MV-4-11 (cell line): ENCODE results near the gene LTB4R.

Experiments used
- DNase-seq: peaks from one replicate; lab custom pipeline; 2025; lab: John Stamatoyannopoulos, UW

LTB4R gene

GRCh38 chr14:24278424-24278823 lies 32.9 kb upstream of the LTB4R start:
- no peak for DNase-seq

DNA sequence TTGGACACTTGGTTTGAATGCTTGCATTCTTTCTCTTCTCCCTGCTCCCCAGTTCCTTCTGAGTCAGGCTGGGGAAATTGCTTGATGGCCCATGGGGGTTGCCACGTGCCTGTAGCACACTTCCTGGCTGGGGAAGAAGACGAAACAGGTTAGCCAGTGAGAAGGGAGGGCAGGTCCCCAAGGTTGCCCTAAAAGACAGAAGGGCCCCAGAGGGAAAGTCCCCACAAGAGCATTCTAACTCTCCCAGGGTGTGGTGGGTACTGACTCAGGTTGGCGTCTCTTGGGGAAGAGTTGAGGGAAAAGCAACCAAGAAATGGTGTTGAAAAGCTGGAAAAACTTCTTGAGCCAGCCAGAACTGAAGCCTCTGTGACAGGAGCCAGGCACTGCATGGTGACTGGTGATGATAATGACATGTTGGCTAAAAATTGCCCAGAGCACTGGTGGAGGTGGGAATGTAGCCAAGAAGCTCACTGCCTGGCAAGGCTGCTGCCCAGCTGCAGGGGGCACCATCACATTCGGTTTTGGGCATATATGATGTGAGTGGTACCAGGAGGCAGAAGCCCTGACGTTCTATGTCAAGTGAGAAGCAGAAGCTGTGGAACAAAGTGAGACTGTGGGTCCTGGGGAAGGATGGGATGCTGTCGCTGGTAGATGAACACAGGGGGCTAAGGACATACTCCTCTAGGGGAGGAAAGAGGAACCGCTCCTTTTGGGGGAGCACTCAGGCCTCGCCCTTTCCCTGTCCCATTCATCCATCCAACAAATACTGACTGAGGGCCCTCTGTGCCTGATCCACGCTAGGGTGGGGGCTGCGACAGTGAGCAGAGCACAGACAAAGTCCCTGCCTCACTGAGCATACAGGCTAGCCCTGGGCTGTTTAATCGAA lies 31.8 kb upstream of the LTB4R start:
- peak; percentile 32 for DNase-seq

DNA sequence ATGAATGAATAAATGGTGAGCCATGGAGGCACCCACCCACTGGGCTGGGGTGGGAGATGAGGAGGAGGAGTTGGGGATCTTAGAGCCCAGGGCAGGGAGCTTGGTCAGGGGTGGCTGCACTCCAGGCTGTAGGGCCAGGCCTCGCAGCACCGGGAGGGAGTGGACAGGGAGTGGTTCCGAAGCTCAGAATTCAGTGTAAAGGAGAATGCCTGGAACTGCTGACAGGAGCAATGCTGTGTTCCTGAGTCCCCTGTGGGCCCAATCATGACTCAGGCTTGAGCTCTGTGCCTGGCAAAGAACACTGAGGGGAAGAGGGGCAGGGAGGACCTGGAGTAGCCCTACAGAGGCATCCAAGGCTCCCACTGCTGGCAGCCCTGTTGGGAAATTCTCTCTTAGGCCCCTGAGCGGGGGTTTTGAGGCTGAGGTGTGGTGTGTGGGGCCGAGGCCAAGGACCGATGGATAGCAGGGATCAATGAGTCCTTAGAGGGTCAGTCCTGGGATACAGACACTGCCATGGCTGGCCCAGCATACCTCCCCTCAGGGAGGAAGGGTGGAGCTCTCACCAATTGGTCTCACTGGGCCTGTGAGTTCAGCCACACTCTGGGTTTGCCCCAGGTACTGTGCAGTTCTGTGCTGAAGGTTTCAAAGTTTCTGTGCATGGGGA lies 30.4 kb upstream of the LTB4R start:
- no peak for DNase-seq

DNA sequence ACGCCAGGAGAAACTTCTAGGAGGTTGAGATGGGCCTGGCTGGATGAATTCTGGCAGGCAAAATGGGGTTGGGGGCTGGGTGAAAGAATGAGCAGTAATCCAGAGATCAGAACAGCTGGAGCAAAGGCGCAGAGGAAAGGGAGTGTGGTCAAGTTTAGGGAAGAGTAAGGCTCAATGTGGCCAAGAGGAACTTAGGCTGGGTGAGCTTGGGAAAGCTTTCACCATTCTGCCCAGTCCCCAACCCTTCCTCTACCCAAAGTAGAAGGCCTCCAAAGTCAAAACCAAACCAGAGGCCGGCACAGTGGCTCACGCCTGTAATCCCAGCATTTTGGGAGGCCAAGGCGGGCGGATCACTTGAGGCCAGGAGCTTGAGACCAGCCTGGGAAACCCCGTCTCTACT lies 29.7 kb upstream of the LTB4R start:
- DNase-seq = peak; percentile 34

DNA sequence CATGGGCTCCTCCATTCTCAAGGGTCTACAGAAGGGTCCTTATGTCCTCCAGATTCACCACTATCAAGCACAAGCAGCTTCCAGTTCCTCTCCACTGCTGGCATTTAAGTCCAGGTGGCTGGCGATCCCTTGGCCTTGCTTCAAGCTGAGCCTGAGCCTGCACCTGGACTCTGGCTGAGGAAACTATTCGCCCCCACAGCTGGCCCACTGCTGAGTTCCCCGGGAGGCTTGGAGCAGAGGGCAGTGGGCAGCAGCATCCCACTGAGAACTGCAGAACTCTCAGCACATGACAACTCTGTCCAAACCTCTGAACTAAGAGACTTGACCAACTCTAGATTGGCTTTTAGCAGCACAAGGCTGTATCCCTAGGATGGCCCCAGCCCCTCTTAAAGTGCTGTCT lies 28.6 kb upstream of the LTB4R start:
- no peak for DNase-seq

GRCh38 chr14:24283796-24284460 lies 27.4 kb upstream of the LTB4R start:
- DNase-seq = no peak

GRCh38 chr14:24284501-24285035 lies 26.7 kb upstream of the LTB4R start:
- no peak for DNase-seq

GRCh38 chr14:24285351-24285750 lies 26.0 kb upstream of the LTB4R start:
- DNase-seq = no peak

DNA sequence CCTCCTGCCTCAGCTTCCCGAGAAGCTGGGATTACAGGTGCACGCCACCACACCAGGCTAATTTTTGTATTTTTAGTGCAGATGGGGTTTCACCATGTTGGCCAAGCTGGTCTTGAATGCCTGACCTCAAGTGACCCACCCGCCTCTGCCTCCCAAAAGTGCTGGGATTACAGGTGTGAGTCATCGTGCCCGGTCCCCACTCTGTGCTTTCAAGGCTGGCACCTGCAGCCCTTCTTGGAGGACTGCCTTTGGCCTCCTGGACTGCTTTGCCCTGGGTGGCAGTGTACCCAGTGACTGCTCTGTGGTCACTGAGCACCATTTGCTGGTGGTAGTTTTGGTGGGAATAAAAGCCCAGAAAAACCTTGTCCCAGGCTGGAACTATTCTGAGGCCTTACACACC lies 24.3 kb upstream of the LTB4R start:
- DNase-seq = no peak

GRCh38 chr14:24289649-24290280 lies 21.5 kb upstream of the LTB4R start:
- no peak for DNase-seq

DNA sequence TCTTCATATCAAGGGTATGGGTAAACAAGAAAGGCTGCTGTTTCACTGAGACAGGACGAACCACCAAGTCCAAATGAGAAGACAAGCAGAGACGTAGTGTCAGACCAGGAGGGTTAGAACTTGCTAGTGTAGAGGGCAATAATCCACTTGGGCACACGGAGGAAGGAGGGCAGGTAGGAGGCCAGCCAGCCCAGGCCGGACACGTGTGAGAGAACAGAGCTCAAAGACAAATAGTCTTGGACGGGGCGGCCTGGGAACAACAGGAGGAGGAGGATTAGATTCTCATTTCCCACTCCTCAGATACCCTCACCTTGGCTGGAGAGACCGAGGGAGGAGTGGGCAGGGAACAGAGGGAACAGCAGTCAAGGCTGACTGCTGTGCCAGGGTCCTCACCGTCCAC lies 20.6 kb upstream of the LTB4R start:
- DNase-seq = no peak

GRCh38 chr14:24291446-24292117 lies 19.7 kb upstream of the LTB4R start:
- DNase-seq = no peak

DNA sequence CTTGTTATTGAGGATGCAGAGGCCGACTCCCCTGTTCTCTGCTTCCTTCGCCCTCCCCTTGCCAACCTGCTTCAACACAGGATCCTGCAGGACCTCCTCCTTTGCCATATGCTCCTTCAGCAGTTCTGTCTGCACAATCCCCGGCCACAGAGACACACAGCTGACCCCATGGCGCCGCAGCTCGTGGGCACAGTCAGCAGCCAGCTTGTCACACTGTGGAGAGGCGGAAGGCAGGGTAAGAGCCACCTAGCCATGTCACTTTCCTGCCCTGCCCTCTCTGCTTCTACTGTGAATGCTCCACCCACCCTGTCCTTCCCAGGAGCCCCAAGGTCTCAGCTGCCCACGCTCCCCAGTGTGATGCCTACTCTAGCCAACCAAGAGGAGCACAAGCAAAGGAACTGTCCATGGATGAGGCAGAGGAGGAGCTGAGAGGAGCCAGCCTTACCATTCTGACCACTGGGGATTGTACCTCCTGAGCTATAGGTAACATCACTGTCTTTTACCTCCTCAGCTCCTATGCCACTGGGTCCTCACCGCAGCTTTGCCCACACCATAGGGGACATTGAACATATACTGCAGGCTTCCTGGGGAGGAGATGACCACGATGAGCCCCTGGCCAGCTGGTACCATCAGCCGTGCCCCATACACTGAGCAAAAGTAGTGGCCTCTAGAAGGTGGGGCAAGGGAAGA lies 19.0 kb upstream of the LTB4R start:
- DNase-seq = no peak

GRCh38 chr14:24293525-24293924 lies 17.8 kb upstream of the LTB4R start:
- no peak for DNase-seq

GRCh38 chr14:24296341-24297157 lies 14.8 kb upstream of the LTB4R start:
- peak; percentile 76 for DNase-seq

GRCh38 chr14:24297190-24297964 lies 13.9 kb upstream of the LTB4R start:
- peak; percentile 23 for DNase-seq

- peak; percentile 49 for DNase-seq
Measured at GRCh38 chr14:24298892-24299254, 12.4 kb upstream of the LTB4R start.

DNA sequence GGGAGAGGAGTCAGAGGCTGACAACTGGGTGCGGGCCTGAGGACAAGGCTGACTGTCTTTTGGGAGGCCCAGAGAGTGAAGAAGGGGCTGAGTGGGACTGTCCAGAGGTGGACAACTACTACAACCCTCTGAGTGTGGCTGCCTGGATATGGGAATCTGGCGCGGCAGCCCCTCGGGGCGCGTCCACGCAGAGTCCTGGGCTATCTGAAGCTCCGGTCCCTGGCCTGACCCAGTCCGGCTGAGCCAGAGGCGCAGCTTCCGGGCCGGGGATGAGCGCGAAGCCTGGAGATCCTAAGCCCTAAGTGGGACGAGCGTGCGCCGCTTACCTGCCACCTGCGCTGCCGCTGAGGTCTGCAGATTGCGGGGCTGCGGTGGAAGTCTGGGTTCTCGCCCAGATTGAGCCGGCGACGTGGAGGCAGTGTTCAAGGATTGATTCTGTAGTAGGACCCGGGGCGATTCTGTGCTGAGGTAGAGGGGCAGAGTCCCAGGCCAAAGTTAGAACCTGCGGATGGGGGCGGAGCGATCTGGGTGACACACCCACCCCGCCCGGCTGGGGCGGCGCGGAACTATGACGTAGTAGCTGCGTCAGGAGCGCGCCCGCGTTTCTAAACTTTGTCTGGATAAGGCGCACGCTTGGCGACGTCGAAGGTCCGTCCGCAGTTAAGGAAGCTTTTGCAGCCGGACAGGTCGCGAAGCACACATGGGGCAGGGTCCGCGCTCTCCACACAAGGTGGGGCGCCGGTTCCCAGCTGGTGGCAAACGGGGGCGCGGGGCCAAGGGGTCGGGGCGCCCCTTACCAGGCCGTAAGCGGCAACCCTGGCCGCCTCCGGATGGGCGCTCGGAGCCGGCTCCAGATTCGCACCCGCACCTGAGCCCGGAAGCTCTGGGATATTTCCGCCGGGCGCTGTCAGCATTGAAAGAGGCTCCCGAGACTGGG lies 11.8 kb upstream of the LTB4R start, which contains the start of the genes DHRS1 and NOP9:
TSS of gene DHRS1 (minus strand) at position 526 of the 937 bp plus-strand sequence. CDS start 674 bp downstream, outside the sequence.
TSS of gene NOP9 (plus strand) at position 596 of the 937 bp plus-strand sequence. CDS start at position 701, 105 bp downstream.
- DNase-seq = peak; percentile 80
